Measurements from ENCODE around the gene S100A1. TPM values are rescaled to one million over a fixed set of nuclear protein-coding genes. Genes with fewer than 3 reads are reported as not detected.

The S100A1 gene
- total RNA-seq, 1 experiment from 2014 or later: not detected

- Histone ChIP-seq H2BK120ac (ENCODE audit: low read depth, low read length, poor library complexity, severe bottlenecking) (no peak overlapping the region), H3K9ac (ENCODE audit: extremely low read depth, insufficient read length, low read length) (no peak overlapping the region), H3K4me1 (ENCODE audit: insufficient read depth, low read length) (no peaks in the 10 kb centered on the region; the same call in 1 of the 2 replicates), H3K4ac (ENCODE audit: low read depth, low read length) (no peak overlapping the region), H3T11ph (ENCODE audit: low read length) (no peak overlapping the region), H3K23ac (ENCODE audit: insufficient read length, low read depth, low read length) (no peak overlapping the region), H3K27ac (ENCODE audit: insufficient read length, low read depth, low read length) (no peak overlapping the region), H3K9me3 (ENCODE audit: control insufficient read depth, low read depth, low read length) (no peaks in the 10 kb centered on the region), H3K18ac (ENCODE audit: insufficient read length, low read depth, low read length) (no peak overlapping the region), H2BK5ac (ENCODE audit: insufficient read length, low read length) (no peak overlapping the region), H3K27me3 (ENCODE audit: insufficient read depth, low read length) (no peaks in the 10 kb centered on the region), H2AFZ (ENCODE audit: low read length) (no peak overlapping the region), H2BK15ac (ENCODE audit: low read depth, low read length) (no peak overlapping the region), H3K14ac (ENCODE audit: insufficient read depth, low read length) (no peak overlapping the region), H4K20me1 (ENCODE audit: control insufficient read depth, insufficient read depth, insufficient read length) (no peaks in the 10 kb centered on the region), H3K79me1 (ENCODE audit: insufficient read depth, low read depth, low read length, poor library complexity, severe bottlenecking) (no peaks in the 10 kb centered on the region), H3K56ac (ENCODE audit: insufficient read length, low read depth, low read length) (no peak overlapping the region), H2BK20ac (ENCODE audit: low read depth, low read length, poor library complexity, severe bottlenecking) (no peak overlapping the region), H4K5ac (ENCODE audit: insufficient read length, low read depth, low read length) (no peak overlapping the region), H3K4me2 (ENCODE audit: insufficient read depth, insufficient read length, low read length) (no peak overlapping the region), H3K79me2 (ENCODE audit: insufficient read depth, low read length) (no peaks in the 10 kb centered on the region), H4K91ac (ENCODE audit: insufficient read length, low read depth, low read length) (no peak overlapping the region), H4K8ac (replicated peaks; ENCODE audit: insufficient read length, low read depth, low read length) (no peak overlapping the region), H2AK5ac (ENCODE audit: insufficient read length, low read length) (no peak overlapping the region), H2BK12ac (ENCODE audit: insufficient read length, low read depth, low read length) (no peak overlapping the region), H3K23me2 (ENCODE audit: insufficient read length, low read depth, low read length, poor library complexity, severe bottlenecking) (no peaks in the 10 kb centered on the region)
- H3K4me1 Mint-ChIP-seq: peaks cover 9 to 16% of the 10 kb centered on the region in 2 experiments; a peak in 3 of 4 replicates
- no peaks in the 10 kb centered on the region for H3K36me3 Mint-ChIP-seq (ENCODE audit: insufficient read depth in 1 of 3, low read depth in 3 of 3)
- H3K9me3 Mint-ChIP-seq: no peaks in the 10 kb centered on the region
- no peak for DNase-seq
- H3K4me3 Mint-ChIP-seq: no peak overlapping the region
- no CpG with 5 or more reads among the region's 1 CpG for WGBS (ENCODE audit: extremely low coverage, insufficient read length, low lambda C conversion rate)
- H3K27ac Mint-ChIP-seq: no peak overlapping the region
- H3K27me3 Mint-ChIP-seq (ENCODE audit: low read depth): no peaks in the 10 kb centered on the region; the same call in 1 of the 2 replicates
- TF ChIP-seq CTCF (conservative IDR thresholded peaks at IDR 0.05): no peak
Observed at GRCh38 chr1:153585006-153585405, 43.2 kb upstream of the S100A1 start.

Data from H9 (cell line).